Ascending aorta (tissue), 2 donors: ENCODE measurements around the gene PPM1M. TPM values are rescaled to one million over a fixed set of nuclear protein-coding genes. Genes with fewer than 3 reads are reported as not detected.

Experiments used
- DNase-seq, 2 donors: peaks; one replicate each; pipeline ENCODE4 v3.0.0-alpha.2; 2019; ENCODE audit warnings: low spot score in 2 of 2
- H3K27ac ChIP-seq, 2 donors: fragments of 200-600 bp; sonication (generic); one replicate each; pipeline ENCODE4 v1.5.1; 2016 to 2017; ENCODE audit warnings: mild to moderate bottlenecking in 1 of 2
- H3K27me3 ChIP-seq: fragments of 200-600 bp; sonication (generic); one replicate; pipeline ENCODE4 v1.5.1; 2017
- H3K36me3 ChIP-seq, 2 donors: fragments of 200-600 bp; sonication (generic); one replicate each; pipeline ENCODE4 v1.5.1; 2016
- H3K4me1 ChIP-seq, 2 donors: fragments of 200-600 bp; sonication (generic); one replicate each; pipeline ENCODE4 v1.5.1; 2016 to 2017; ENCODE audit warnings: mild to moderate bottlenecking in 1 of 2
- H3K4me3 ChIP-seq, 2 donors: fragments of 200-600 bp; sonication (generic); one replicate each; pipeline ENCODE4 v1.5.1; 2016 to 2017; ENCODE audit warnings: mild to moderate bottlenecking in 1 of 2
- H3K9me3 ChIP-seq, 2 donors: fragments of 200-600 bp; sonication (generic); one replicate each; pipeline ENCODE4 v1.5.1; 2016
- CTCF ChIP-seq, 3 experiments: fragments of 200-600 bp in 2 of 3; fragments of 450-650 bp in 1 of 3; sonication (generic) in 2 of 3; IDR thresholded peaks; one replicate each; pipeline ENCODE4 v1.5.1; 2016 to 2019; ENCODE audit warnings: antibody characterized with exemption in 3 of 3, mild to moderate bottlenecking in 1 of 3, moderate library complexity in 1 of 3
- intact Hi-C: fragments of 100-400 bp; cut with DNase I; formaldehyde crosslinking; loops from one replicate; pipeline ENCODE4 v1.15.1; 2023
- total RNA-seq: library from RNA; depleted of rRNA; stranded (reverse); fragments of >200 nt; gene quantifications from one replicate; pipeline ENCODE4 v1.1.0, GENCODE V29; 2016

The PPM1M gene
- total RNA-seq, 1 donor from 2014 or later = 20.3 TPM

GRCh38 chr3:52218026-52218425 lies 27.5 kb upstream of the PPM1M start:
- intact Hi-C loops = no loop called here

GRCh38 chr3:52218454-52218853 lies 27.1 kb upstream of the PPM1M start:
- Histone ChIP-seq H3K36me3 (peaks cover 20 to 24% of the 10 kb centered on the region in 2 donors), H3K27me3 (no peaks in the 10 kb centered on the region), H3K4me1 (peaks cover 0 to 16% of the 10 kb centered on the region in 2 donors), H3K9me3 (no peaks in the 10 kb centered on the region), H3K4me3 (no peak overlapping the region), H3K27ac (peak overlapping the region; percentile 14 to 46)
- no peak for TF ChIP-seq CTCF (IDR thresholded peaks at IDR 0.05)
- intact Hi-C loops = no loop called here
- DNase-seq = no peak

More at GRCh38 chr3:52218026-52218425, 27.5 kb upstream of the PPM1M start:
- H3K36me3 ChIP-seq = peaks cover 24 to 28% of the 10 kb centered on the region in 2 donors
- no peaks in the 10 kb centered on the region for H3K9me3 ChIP-seq
- H3K27ac ChIP-seq = peak overlapping the region in 1 of 2 donors; percentile 43
- H3K4me3 ChIP-seq = no peak overlapping the region
- no peak for DNase-seq
- peaks cover 0 to 16% of the 10 kb centered on the region in 2 donors for H3K4me1 ChIP-seq
- no peak for TF ChIP-seq CTCF (IDR thresholded peaks at IDR 0.05)
- H3K27me3 ChIP-seq = no peaks in the 10 kb centered on the region

GRCh38 chr3:52218937-52219650 lies 26.5 kb upstream of the PPM1M start:
- Histone ChIP-seq H3K27ac (peak overlapping the region; percentile 14 to 46), H3K36me3 (peaks cover 15 to 18% of the 10 kb centered on the region in 2 donors), H3K27me3 (no peaks in the 10 kb centered on the region), H3K4me3 (no peak overlapping the region), H3K4me1 (peaks cover 0 to 16% of the 10 kb centered on the region in 2 donors), H3K9me3 (no peaks in the 10 kb centered on the region)
- intact Hi-C loops = no loop called here
- no peak for TF ChIP-seq CTCF (IDR thresholded peaks at IDR 0.05)
- no peak for DNase-seq

- DNase-seq = peak in 1 of 2 donors; percentile 88
- Histone ChIP-seq H3K9me3 (no peaks in the 10 kb centered on the region), H3K4me3 (no peak overlapping the region), H3K4me1 (peaks cover 0 to 16% of the 10 kb centered on the region in 2 donors), H3K27ac (no peak overlapping the region), H3K36me3 (peaks cover under 1 to 4% of the 10 kb centered on the region in 2 donors), H3K27me3 (no peaks in the 10 kb centered on the region)
- intact Hi-C loops = loop anchor here (1.0 kb wide), 1 partner anchor 119 kb away; no protein-coding TSS in a partner anchor
- TF ChIP-seq CTCF (IDR thresholded peaks at IDR 0.05) = peak; percentile 80 to 94 (median 92)
These were observed 25.1 kb upstream of the PPM1M start for GRCh38 chr3:52220380-52221026.

GRCh38 chr3:52221141-52221562 lies 24.4 kb upstream of the PPM1M start:
- no peak for TF ChIP-seq CTCF (IDR thresholded peaks at IDR 0.05)
- Histone ChIP-seq H3K4me1 (peaks cover 0 to 15% of the 10 kb centered on the region in 2 donors), H3K4me3 (no peak overlapping the region), H3K36me3 (no peaks in the 10 kb centered on the region), H3K9me3 (no peaks in the 10 kb centered on the region), H3K27ac (no peak overlapping the region), H3K27me3 (no peaks in the 10 kb centered on the region)
- DNase-seq = no peak
- intact Hi-C loops = no loop called here
